H1 (cell line): ENCODE data around the gene ASTN2.

Experiments
- CBX5 ChIP-seq: fragments of 300-800, 300-1000 bp; sonication (generic); IDR thresholded peaks from 2 replicates; pipeline ENCODE4 v1.7.1; 2016; ENCODE audit warnings: antibody characterized with exemption, low read length, low read depth
- EP300 ChIP-seq, 2 experiments: IDR thresholded peaks; 1 replicate in 1 of 2; 2 replicates in 1 of 2; pipeline ENCODE4 v1.6.1; 2011 to 2012; ENCODE audit warnings: low read depth in 2 of 2, low read length in 2 of 2, mild to moderate bottlenecking in 2 of 2, borderline replicate concordance in 1 of 2, inconsistent platforms in 1 of 2, moderate library complexity in 1 of 2
- EZH2 ChIP-seq: fragments of 200-600 bp; sonication (generic); IDR thresholded peaks from 2 replicates; pipeline ENCODE4 v1.7.1; 2012; ENCODE audit warnings: low read depth, mild to moderate bottlenecking, moderate library complexity, low read length, inconsistent platforms; ENCODE audit not compliant: severe bottlenecking
- HDAC2 ChIP-seq, 2 experiments: fragments of 300-600 bp in 1 of 2; sonication (generic) in 1 of 2; IDR thresholded peaks; 2 replicates each; pipeline ENCODE4 v1.6.1; 2011 to 2012; ENCODE audit warnings: low read depth in 2 of 2, low read length in 2 of 2, mild to moderate bottlenecking in 2 of 2, moderate library complexity in 2 of 2, borderline replicate concordance in 1 of 2, inconsistent platforms in 1 of 2
- JUN ChIP-seq: IDR thresholded peaks from 2 replicates; pipeline ENCODE4 v1.6.1; 2011; ENCODE audit warnings: low read depth, mild to moderate bottlenecking, improper control_type of control experiment, low read length
- MAFK ChIP-seq: IDR thresholded peaks from 2 replicates; pipeline ENCODE4 v1.6.1; 2012; ENCODE audit warnings: low read depth, mild to moderate bottlenecking, improper control_type of control experiment, low read length
- POLR2A ChIP-seq, 2 experiments: IDR thresholded peaks; 1 replicate in 1 of 2; 2 replicates in 1 of 2; pipeline ENCODE4 v1.6.1; 2011; ENCODE audit warnings: low read depth in 2 of 2, low read length in 2 of 2, mild to moderate bottlenecking in 2 of 2; ENCODE audit errors: control extremely low read depth in 1 of 2
- POLR2AphosphoS5 ChIP-seq: IDR thresholded peaks from 2 replicates; pipeline ENCODE4 v1.6.1; 2011; ENCODE audit warnings: low read depth, low read length
- SIX5 ChIP-seq: IDR thresholded peaks from 2 replicates; pipeline ENCODE4 v1.6.1; 2011; ENCODE audit warnings: mild to moderate bottlenecking, low read depth, low read length
- TAF1 ChIP-seq: IDR thresholded peaks from 2 replicates; pipeline ENCODE4 v1.6.1; 2011; ENCODE audit warnings: mild to moderate bottlenecking, low read depth, low read length
- ZNF274 ChIP-seq: IDR thresholded peaks from 2 replicates; pipeline ENCODE4 v1.7.0; 2012; ENCODE audit warnings: low read length, borderline replicate concordance; ENCODE audit errors: extremely low read depth
- TF ChIP-seq, protein P1 (sequence below), 3 experiments: IDR thresholded peaks; 1 replicate in 2 of 3; 2 replicates in 1 of 3; pipeline versions ENCODE4 v1.5.1 to v1.6.1; 2011; ENCODE audit warnings: low read length in 3 of 3, mild to moderate bottlenecking in 3 of 3, inconsistent platforms in 2 of 3, low read depth in 1 of 3, moderate library complexity in 1 of 3; ENCODE audit not compliant: insufficient read depth in 1 of 3; ENCODE audit errors: control extremely low read depth in 1 of 3

DNA sequence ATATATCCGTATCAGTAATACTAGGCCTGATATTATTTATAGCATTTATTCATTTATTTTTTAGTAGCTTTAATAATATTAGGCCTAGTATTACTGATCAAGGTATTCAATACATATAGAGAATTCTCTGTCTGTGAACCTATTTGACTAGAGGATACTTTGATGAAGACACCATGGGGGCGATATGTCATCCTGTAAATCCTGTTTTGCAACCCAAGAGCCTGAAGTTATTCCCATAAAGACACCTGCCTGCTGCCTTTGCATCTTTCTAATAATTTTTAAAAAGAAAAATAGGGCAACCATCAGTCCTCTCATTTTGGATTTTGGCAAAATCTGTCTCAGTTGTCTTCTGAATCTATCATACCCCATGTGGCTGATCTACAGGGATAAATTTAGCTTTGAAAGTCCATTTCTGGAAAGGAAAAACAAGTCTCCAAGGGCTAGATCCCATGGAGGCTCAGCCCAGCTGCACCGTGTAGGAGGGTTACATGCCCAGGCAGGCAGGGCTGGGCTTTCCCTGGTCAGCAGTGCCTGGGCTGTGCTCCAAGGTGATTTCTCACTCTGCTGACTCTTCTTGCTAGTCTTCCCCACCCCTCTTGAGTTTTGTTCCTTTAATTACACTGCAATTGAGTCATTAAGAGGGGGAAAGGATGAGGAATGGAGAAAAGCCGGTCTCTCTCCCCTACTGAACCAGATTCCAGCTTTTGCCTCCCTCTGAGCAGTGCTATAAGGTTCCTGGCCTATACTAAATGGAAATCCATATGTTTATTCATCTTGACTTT lies 558.8 kb downstream of the ASTN2 start:
- TF ChIP-seq EP300 (IDR thresholded peaks at IDR 0.05; ENCODE audit: borderline replicate concordance in 1 of 2, low read depth in 2 of 2, low read length in 2 of 2) (no peak), POLR2AphosphoS5 (no peak), TAF1 (no peak), ZNF274 (no peak), EZH2 (no peak), CBX5 (no peak), SIX5 (no peak), POLR2A (IDR thresholded peaks at IDR 0.05; ENCODE audit: control extremely low read depth in 1 of 2, low read depth in 2 of 2, low read length in 2 of 2) (no peak), HDAC2 (IDR thresholded peaks at IDR 0.05; ENCODE audit: borderline replicate concordance in 1 of 2, low read depth in 2 of 2, low read length in 2 of 2) (no peak), MAFK (no peak), JUN (no peak)
- TF ChIP-seq, protein P1, sequence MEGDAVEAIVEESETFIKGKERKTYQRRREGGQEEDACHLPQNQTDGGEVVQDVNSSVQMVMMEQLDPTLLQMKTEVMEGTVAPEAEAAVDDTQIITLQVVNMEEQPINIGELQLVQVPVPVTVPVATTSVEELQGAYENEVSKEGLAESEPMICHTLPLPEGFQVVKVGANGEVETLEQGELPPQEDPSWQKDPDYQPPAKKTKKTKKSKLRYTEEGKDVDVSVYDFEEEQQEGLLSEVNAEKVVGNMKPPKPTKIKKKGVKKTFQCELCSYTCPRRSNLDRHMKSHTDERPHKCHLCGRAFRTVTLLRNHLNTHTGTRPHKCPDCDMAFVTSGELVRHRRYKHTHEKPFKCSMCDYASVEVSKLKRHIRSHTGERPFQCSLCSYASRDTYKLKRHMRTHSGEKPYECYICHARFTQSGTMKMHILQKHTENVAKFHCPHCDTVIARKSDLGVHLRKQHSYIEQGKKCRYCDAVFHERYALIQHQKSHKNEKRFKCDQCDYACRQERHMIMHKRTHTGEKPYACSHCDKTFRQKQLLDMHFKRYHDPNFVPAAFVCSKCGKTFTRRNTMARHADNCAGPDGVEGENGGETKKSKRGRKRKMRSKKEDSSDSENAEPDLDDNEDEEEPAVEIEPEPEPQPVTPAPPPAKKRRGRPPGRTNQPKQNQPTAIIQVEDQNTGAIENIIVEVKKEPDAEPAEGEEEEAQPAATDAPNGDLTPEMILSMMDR (IDR thresholded peaks at IDR 0.05; ENCODE audit: control extremely low read depth in 1 of 3, insufficient read depth in 1 of 3, low read depth in 1 of 3, low read length in 3 of 3), result no peak
